Activated effector memory CD4-positive, alpha-beta T cell treated with anti-CD3 and anti-CD28 coated beads, Interleukin-2, amount 50 U/mL, for 16 hours (primary cell): Measurements from ENCODE around the gene GJD3.

ENCODE experiments used
- DNase-seq: peaks from one replicate; pipeline ENCODE4 v3.0.0-alpha.2; 2020

Gene GJD3

GRCh38 chr17:40366861-40367518 is 2.5 kb upstream of the GJD3 start:
- peak; percentile 43 for DNase-seq

GRCh38 chr17:40366076-40366860 is 1.7 kb upstream of the GJD3 start:
- DNase-seq = no peak

- no peak for DNase-seq
Observed at GRCh38 chr17:40364906-40365305, 369 bp upstream of the GJD3 start.

GRCh38 chr17:40363111-40363827 is 1.3 kb downstream of the GJD3 start:
- no peak for DNase-seq

- DNase-seq = peak; percentile 92
Observed at GRCh38 chr17:40362696-40363110, 1.8 kb downstream of the GJD3 start.

GRCh38 chr17:40361925-40362695 is 2.4 kb downstream of the GJD3 start:
- no peak for DNase-seq

- DNase-seq = no peak
Observed at GRCh38 chr17:40361063-40361924, 3.2 kb downstream of the GJD3 start.

- no peak for DNase-seq
Observed at GRCh38 chr17:40360091-40360490, 4.4 kb downstream of the GJD3 start.

- DNase-seq = peak; percentile 96
Observed at GRCh38 chr17:40358323-40359038, 6.1 kb downstream of the GJD3 start.

GRCh38 chr17:40356990-40357881 is 7.3 kb downstream of the GJD3 start:
- no peak for DNase-seq

GRCh38 chr17:40355804-40356758 is 8.5 kb downstream of the GJD3 start:
- no peak for DNase-seq

- peak; percentile 92 for DNase-seq
Observed at GRCh38 chr17:40355123-40355803, 9.3 kb downstream of the GJD3 start.

GRCh38 chr17:40354221-40355122 is 10.1 kb downstream of the GJD3 start:
- no peak for DNase-seq

- no peak for DNase-seq
Observed at GRCh38 chr17:40352779-40353394, 11.7 kb downstream of the GJD3 start.

GRCh38 chr17:40352237-40352778 is 12.2 kb downstream of the GJD3 start:
- no peak for DNase-seq
